HEK293 (cell line): ENCODE data around the gene VOPP1.

Experiments
- CTCF ChIA-PET: fragments of 350-600 bp; formaldehyde crosslinking; extraction: SDS; loops from one replicate; lab custom pipeline; 2021; ENCODE audit warnings: antibody characterized with exemption; lab: Yijun Ruan, JAX
- POLR2A ChIA-PET: fragments of 300-600 bp; formaldehyde crosslinking; extraction: SDS; loops from one replicate; lab custom pipeline; 2020; ENCODE audit warnings: antibody characterized with exemption, inconsistent platforms; lab: Yijun Ruan, JAX
- H3K27ac ChIP-seq: fragments of 200-500 bp; sonication (Bioruptor generic); 2 replicates; pipeline ENCODE4 v1.5.1; 2014; ENCODE audit warnings: low read depth, low read length, control low read depth, inconsistent platforms; ENCODE audit errors: extremely low read depth
- H3K36me3 ChIP-seq, 2 experiments: fragments of 200-500 bp in 1 of 2; sonication (Bioruptor generic) in 1 of 2; 1 replicate in 1 of 2; 2 replicates in 1 of 2; pipeline ENCODE4 v1.5.1; 2014 to 2017; ENCODE audit warnings: inconsistent platforms in 2 of 2, low read length in 2 of 2; ENCODE audit not compliant: control insufficient read depth in 2 of 2, insufficient read depth in 1 of 2
- H3K4me1 ChIP-seq: fragments of 200-500 bp; sonication (Bioruptor generic); 2 replicates; pipeline ENCODE4 v1.5.1; 2014; ENCODE audit warnings: mild to moderate bottlenecking, low read length, inconsistent platforms; ENCODE audit not compliant: control insufficient read depth, insufficient read depth
- H3K4me3 ChIP-seq: 2 replicates; pipeline ENCODE4 v1.5.1; 2011; ENCODE audit warnings: low read depth, mild to moderate bottlenecking, control low read depth, low read length, moderate library complexity
- H3K9me3 ChIP-seq: fragments of 200-500 bp; sonication (Bioruptor generic); 2 replicates; pipeline ENCODE4 v1.5.1; 2014; ENCODE audit warnings: low read depth, low read length, inconsistent platforms; ENCODE audit not compliant: control insufficient read depth, insufficient read depth
- HOXD13 ChIP-seq: sonication (generic); formaldehyde crosslinking; IDR thresholded peaks from 2 replicates; pipeline ENCODE4 v1.8.0; 2022; ENCODE audit warnings: missing genetic modification reagents, borderline replicate concordance
- KLF1 ChIP-seq: fragments of 450-650 bp; formaldehyde crosslinking; IDR thresholded peaks from 2 replicates; pipeline ENCODE4 v1.5.1; 2016; ENCODE audit warnings: missing biosample characterization, missing genetic modification characterization
- KLF9 ChIP-seq: fragments of 450-650 bp; formaldehyde crosslinking; IDR thresholded peaks from 2 replicates; pipeline ENCODE4 v1.5.1; 2016; ENCODE audit warnings: missing biosample characterization, missing genetic modification characterization, low read depth
- PRDM6 ChIP-seq: fragments of 450-650 bp; formaldehyde crosslinking; IDR thresholded peaks from 2 replicates; pipeline ENCODE4 v1.5.1; 2017; ENCODE audit warnings: missing biosample characterization, missing genetic modification characterization
- SP2 ChIP-seq: fragments of 450-650 bp; formaldehyde crosslinking; IDR thresholded peaks from 2 replicates; pipeline ENCODE4 v1.5.1; 2016; ENCODE audit warnings: missing biosample characterization, missing genetic modification characterization
- TSHZ1 ChIP-seq: fragments of 450-650 bp; formaldehyde crosslinking; IDR thresholded peaks from 2 replicates; pipeline ENCODE4 v1.5.1; 2016; ENCODE audit warnings: missing biosample characterization, missing genetic modification characterization, borderline replicate concordance
- ZFP3 ChIP-seq: fragments of 450-650 bp; formaldehyde crosslinking; IDR thresholded peaks from 2 replicates; pipeline ENCODE4 v1.5.1; 2016; ENCODE audit warnings: low read depth, missing biosample characterization, missing genetic modification characterization
- ZIC2 ChIP-seq: fragments of 450-650 bp; formaldehyde crosslinking; IDR thresholded peaks from 2 replicates; pipeline ENCODE4 v1.5.1; 2016; ENCODE audit warnings: missing biosample characterization, missing genetic modification characterization
- ZNF266 ChIP-seq: fragments of 450-650 bp; formaldehyde crosslinking; IDR thresholded peaks from 2 replicates; pipeline ENCODE4 v1.5.1; 2016; ENCODE audit warnings: missing biosample characterization, missing genetic modification characterization, low read depth
- ZNF433 ChIP-seq: fragments of 450-650 bp; formaldehyde crosslinking; IDR thresholded peaks from 2 replicates; pipeline ENCODE4 v1.5.1; 2016; ENCODE audit warnings: missing biosample characterization, missing genetic modification characterization, low read depth
- ZNF580 ChIP-seq: fragments of 450-650 bp; formaldehyde crosslinking; IDR thresholded peaks from 2 replicates; pipeline ENCODE4 v1.5.1; 2016; ENCODE audit warnings: missing biosample characterization, missing genetic modification characterization
- ZNF623 ChIP-seq: fragments of 450-650 bp; formaldehyde crosslinking; IDR thresholded peaks from 2 replicates; pipeline ENCODE4 v1.5.1; 2016; ENCODE audit warnings: missing biosample characterization, missing genetic modification characterization
- ZNF707 ChIP-seq: fragments of 450-650 bp; formaldehyde crosslinking; IDR thresholded peaks from 2 replicates; pipeline ENCODE4 v1.5.1; 2016; ENCODE audit warnings: missing biosample characterization, missing genetic modification characterization
- ZSCAN23 ChIP-seq: fragments of 450-650 bp; formaldehyde crosslinking; IDR thresholded peaks from 2 replicates; pipeline ENCODE4 v1.5.1; 2016; ENCODE audit warnings: missing biosample characterization, missing genetic modification characterization

Gene VOPP1

GRCh38 chr7:55477781-55478374 lies 94.4 kb downstream of the VOPP1 start (continued):
- no peak for TF ChIP-seq HOXD13 (CRISPR knock-in tag)

- Histone ChIP-seq H3K4me3 (no peak overlapping the region), H3K4me1 (no peaks in the 10 kb centered on the region)
- CTCF ChIA-PET = no interaction called here
Measured at GRCh38 chr7:55476852-55477780, 95.2 kb downstream of the VOPP1 start.

GRCh38 chr7:55475855-55476803 lies 96.2 kb downstream of the VOPP1 start:
- H3K36me3 ChIP-seq = no peaks in the 10 kb centered on the region
- POLR2A ChIA-PET = no interaction called here
- CTCF ChIA-PET = no interaction called here
- no peak overlapping the region for H3K27ac ChIP-seq
- no peaks in the 10 kb centered on the region for H3K9me3 ChIP-seq
- TF ChIP-seq ZSCAN23 (tag by site-specific recombination) (no peak), ZIC2 (tag by site-specific recombination) (peak; percentile 39)
- H3K4me3 ChIP-seq = no peak overlapping the region
- no peaks in the 10 kb centered on the region for H3K4me1 ChIP-seq

More at GRCh38 chr7:55476852-55477780, 95.2 kb downstream of the VOPP1 start:
- H3K9me3 ChIP-seq = no peaks in the 10 kb centered on the region
- no peak for TF ChIP-seq ZFP3
- TF ChIP-seq ZNF266 (tag by site-specific recombination) = no peak
- TF ChIP-seq PRDM6 (tag by site-specific recombination) = no peak
- TF ChIP-seq, all 188 proteins: peak for 0
- Histone ChIP-seq H3K36me3 (no peaks in the 10 kb centered on the region), H3K27ac (no peak overlapping the region)
- POLR2A ChIA-PET = no interaction called here

- CTCF ChIA-PET = no interaction called here
- POLR2A ChIA-PET = no interaction called here
- no peak for TF ChIP-seq SP2 (tag by site-specific recombination)
- no peak for TF ChIP-seq ZNF623
- TF ChIP-seq TSHZ1 (tag by site-specific recombination) = no peak
- no peak for TF ChIP-seq KLF9 (tag by site-specific recombination)
- TF ChIP-seq ZNF707 = no peak
- TF ChIP-seq ZNF580 (tag by site-specific recombination) = no peak
- TF ChIP-seq ZNF433 (tag by site-specific recombination) = no peak
- TF ChIP-seq KLF1 (tag by site-specific recombination) = 0 out of 2 replicates have a peak, but pooled peaks have one; percentile 13
- no peaks in the 10 kb centered on the region for H3K4me1 ChIP-seq
- H3K4me3 ChIP-seq = no peak overlapping the region
- H3K36me3 ChIP-seq = no peaks in the 10 kb centered on the region
- H3K27ac ChIP-seq = no peak overlapping the region
- H3K9me3 ChIP-seq = no peaks in the 10 kb centered on the region
Measured at GRCh38 chr7:55474944-55475854, 97.1 kb downstream of the VOPP1 start.
